Common myeloid progenitor, CD34-positive (primary cell): ENCODE data around the gene ARHGEF4.

Experiments used
- CTCF ChIA-PET: fragments of 350-600 bp; sonication (Branson Sonifier 250); formaldehyde crosslinking; loops from one replicate; lab custom pipeline; 2021; ENCODE audit warnings: antibody characterized with exemption; lab: Charles Lee
- POLR2A ChIA-PET: fragments of 350-600 bp; sonication (Branson Sonifier 250); formaldehyde crosslinking; loops from one replicate; lab custom pipeline; 2021; ENCODE audit warnings: antibody characterized with exemption; lab: Charles Lee
- DNase-seq, 3 donors: peaks; one replicate each; pipeline versions ENCODE4 v3.0.0 to v3.0.0-alpha.2; 2013
- H3K27ac ChIP-seq, 2 experiments: 1 replicate in 1 of 2; 2 replicates in 1 of 2; pipeline ENCODE4 v1.7.0; 2013; ENCODE audit warnings: inconsistent platforms in 2 of 2, low read length in 2 of 2, mild to moderate bottlenecking in 2 of 2, low read depth in 1 of 2, moderate library complexity in 1 of 2; ENCODE audit not compliant: severe bottlenecking in 2 of 2, insufficient read depth in 1 of 2, poor library complexity in 1 of 2
- H3K27me3 ChIP-seq, 5 experiments: replicated peaks in 2 of 5; 1 replicate in 3 of 5; 2 replicates in 2 of 5; pipeline versions ENCODE4 v1.6.1 to v1.7.0; 2013; ENCODE audit warnings: low read length in 4 of 5, mild to moderate bottlenecking in 2 of 5, moderate library complexity in 2 of 5, inconsistent platforms in 1 of 5; ENCODE audit not compliant: insufficient read depth in 5 of 5, control insufficient read depth in 4 of 5
- H3K36me3 ChIP-seq, 4 experiments: 1 replicate in 2 of 4; 2 replicates in 2 of 4; pipeline versions ENCODE4 v1.6.1 to v1.7.0; 2013; ENCODE audit warnings: low read length in 3 of 4, control low read depth in 1 of 4, mild to moderate bottlenecking in 1 of 4; ENCODE audit not compliant: control insufficient read depth in 4 of 4, insufficient read depth in 4 of 4
- H3K4me1 ChIP-seq, 4 experiments: 1 replicate in 3 of 4; 2 replicates in 1 of 4; pipeline versions ENCODE4 v1.6.1 to v1.7.1; 2013; ENCODE audit warnings: low read length in 3 of 4, mild to moderate bottlenecking in 3 of 4, control low read depth in 1 of 4, inconsistent platforms in 1 of 4, moderate library complexity in 1 of 4; ENCODE audit not compliant: control insufficient read depth in 4 of 4, insufficient read depth in 4 of 4; ENCODE audit errors: control extremely low read depth in 1 of 4
- H3K4me3 ChIP-seq, 7 experiments: 1 replicate in 4 of 7; 2 replicates in 3 of 7; pipeline versions ENCODE4 v1.5.1 to v1.7.0; 2013; ENCODE audit warnings: mild to moderate bottlenecking in 7 of 7, low read length in 6 of 7, moderate library complexity in 6 of 7, inconsistent platforms in 2 of 7, low read depth in 2 of 7, control low read depth in 1 of 7; ENCODE audit not compliant: insufficient read depth in 4 of 7, control insufficient read depth in 1 of 7; ENCODE audit errors: extremely low read depth in 1 of 7
- H3K9me3 ChIP-seq, 5 experiments: 1 replicate in 4 of 5; 2 replicates in 1 of 5; pipeline versions ENCODE4 v1.6.1 to v1.7.1; 2013; ENCODE audit warnings: low read length in 4 of 5, mild to moderate bottlenecking in 2 of 5, inconsistent platforms in 1 of 5, low read depth in 1 of 5, moderate library complexity in 1 of 5; ENCODE audit not compliant: control insufficient read depth in 4 of 5, insufficient read depth in 2 of 5; ENCODE audit errors: control extremely low read depth in 1 of 5
- WGBS: methylation state at CpG from one replicate; pipeline ENCODE4 v1.1.5; 2013; ENCODE audit not compliant: insufficient coverage; 5-methylcytosine and 5-hydroxymethylcytosine counted together

ARHGEF4 gene

DNA sequence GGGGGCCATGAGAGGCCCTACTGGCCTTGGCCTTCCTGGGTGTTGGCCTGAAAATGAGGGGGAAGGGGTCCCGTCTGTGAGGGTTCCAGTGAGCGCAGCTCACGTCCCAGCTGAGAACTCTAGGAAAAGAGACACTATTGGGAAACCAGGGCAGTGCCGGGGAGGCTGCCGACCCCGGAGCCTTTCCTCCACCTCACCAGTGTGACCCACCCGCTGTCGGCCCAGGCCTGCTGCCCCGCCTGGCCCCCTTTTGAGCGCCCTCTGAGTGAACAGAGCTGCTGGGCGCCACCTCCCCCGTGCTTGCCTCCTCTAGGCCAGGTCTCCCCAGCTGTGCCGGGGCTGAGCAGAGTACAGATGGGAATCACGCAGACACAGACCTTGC, 17.5 kb upstream of the ARHGEF4 start:
- POLR2A ChIA-PET: no interaction called here
- no peak for DNase-seq
- no peak overlapping the region for H3K4me3 ChIP-seq
- WGBS: 92% methylated on average over 11 of the region's 14 CpGs
- no peaks in the 10 kb centered on the region for H3K36me3 ChIP-seq
- H3K9me3 ChIP-seq: no peaks in the 10 kb centered on the region
- CTCF ChIA-PET: interaction anchor here (1.4 to 1.7 kb wide), 2 partner anchors 8 to 16 kb away, joined by 4 to 6 read pairs; no protein-coding TSS in a partner anchor
- H3K27ac ChIP-seq: no peak overlapping the region
- H3K4me1 ChIP-seq: peaks cover 0 to 1% (median 0%) of the 10 kb centered on the region in 4 experiments
- H3K27me3 ChIP-seq: peaks cover 0 to 50% (median 5%) of the 10 kb centered on the region in 5 experiments

DNA sequence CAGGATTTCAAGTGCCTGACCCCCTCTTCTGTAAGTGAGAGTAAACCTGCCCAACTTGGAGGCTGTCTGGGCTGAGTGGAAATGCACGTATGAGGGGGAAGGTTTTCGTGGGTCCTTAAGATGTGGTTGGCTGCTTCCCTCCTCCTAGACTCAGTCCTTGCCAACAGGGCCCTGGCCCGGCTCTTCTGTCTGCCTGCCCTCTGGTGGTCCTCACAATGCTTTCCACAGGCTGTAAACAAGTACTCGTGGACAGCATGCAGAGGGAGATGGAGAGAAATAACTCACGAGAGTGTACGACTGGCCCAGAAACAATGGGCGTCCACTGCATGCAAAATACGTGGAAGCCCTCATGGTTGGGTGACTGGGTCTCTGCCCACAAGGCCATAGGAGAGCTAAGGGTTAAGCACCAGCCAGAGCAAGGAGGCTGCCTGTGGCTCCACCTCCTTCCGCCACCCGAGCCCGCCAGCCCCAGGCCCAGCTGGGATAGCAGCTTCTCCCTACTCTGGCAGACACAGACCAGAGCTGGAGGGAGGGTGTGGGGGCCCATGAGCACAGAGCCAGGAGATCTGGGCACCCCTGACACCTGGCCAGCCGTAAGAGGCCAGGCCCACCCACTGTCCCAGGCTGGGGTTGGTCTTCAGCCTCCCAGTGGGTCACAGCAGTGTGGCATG, 17.0 kb upstream of the ARHGEF4 start:
- ChIA-PET CTCF (interaction anchor here (1.4 to 1.7 kb wide), 2 partner anchors 8 to 17 kb away, joined by 4 to 6 read pairs; no protein-coding TSS in a partner anchor), POLR2A (no interaction called here)

DNA sequence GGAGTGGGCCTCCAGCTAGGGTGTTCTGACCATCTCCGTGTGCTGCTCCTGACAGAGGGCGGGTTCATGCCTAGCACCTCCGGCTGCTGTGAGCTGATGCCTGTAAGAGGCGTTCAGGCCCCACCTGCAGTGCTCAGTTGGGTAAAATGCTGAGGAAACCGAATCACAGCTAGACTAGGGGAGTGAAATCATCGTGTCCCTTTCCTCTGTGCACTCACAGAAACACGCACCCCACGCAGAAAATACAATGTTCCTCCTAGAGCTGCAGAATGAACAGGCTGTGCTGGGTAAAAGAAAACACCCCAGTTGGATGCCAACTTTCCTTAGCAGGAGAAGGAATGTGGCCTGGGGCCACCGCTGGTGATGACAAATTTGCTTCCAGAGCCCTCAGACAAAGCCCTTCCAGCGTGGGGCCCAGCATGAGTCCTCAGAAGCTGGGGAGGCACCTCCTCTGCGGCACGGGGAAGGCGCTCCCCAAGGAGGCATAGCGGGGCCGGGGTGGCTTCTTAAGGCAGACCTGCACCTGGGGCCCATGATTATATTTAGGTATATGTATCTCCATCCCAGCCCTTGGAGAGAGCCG, 16.3 kb upstream of the ARHGEF4 start:
- Histone ChIP-seq H3K4me1 (peaks cover 0 to 3% (median 0%) of the 10 kb centered on the region in 4 experiments), H3K36me3 (no peaks in the 10 kb centered on the region), H3K9me3 (no peaks in the 10 kb centered on the region), H3K27ac (no peak overlapping the region), H3K27me3 (peaks cover 0 to 40% (median 5%) of the 10 kb centered on the region in 5 experiments), H3K4me3 (no peak overlapping the region)
- ChIA-PET CTCF (interaction anchor here (1.4 to 1.7 kb wide), 3 partner anchors 9 to 23 kb away, joined by 4 to 6 read pairs (median 4); no protein-coding TSS in a partner anchor), POLR2A (no interaction called here)
- WGBS: 76% methylated on average over 12 of the region's 16 CpGs
- no peak for DNase-seq

More for the DNA sequence above, 17.0 kb upstream of the ARHGEF4 start:
- Histone ChIP-seq H3K4me3 (no peak overlapping the region), H3K9me3 (no peaks in the 10 kb centered on the region), H3K27ac (no peak overlapping the region), H3K4me1 (peaks cover 0 to 3% (median 0%) of the 10 kb centered on the region in 4 experiments), H3K36me3 (no peaks in the 10 kb centered on the region), H3K27me3 (peaks cover 0 to 47% (median 5%) of the 10 kb centered on the region in 5 experiments)
- DNase-seq: peak in 2 of 3 donors; percentile 13 to 20
- WGBS: 70% methylated on average over 9 of the region's 12 CpGs

DNA sequence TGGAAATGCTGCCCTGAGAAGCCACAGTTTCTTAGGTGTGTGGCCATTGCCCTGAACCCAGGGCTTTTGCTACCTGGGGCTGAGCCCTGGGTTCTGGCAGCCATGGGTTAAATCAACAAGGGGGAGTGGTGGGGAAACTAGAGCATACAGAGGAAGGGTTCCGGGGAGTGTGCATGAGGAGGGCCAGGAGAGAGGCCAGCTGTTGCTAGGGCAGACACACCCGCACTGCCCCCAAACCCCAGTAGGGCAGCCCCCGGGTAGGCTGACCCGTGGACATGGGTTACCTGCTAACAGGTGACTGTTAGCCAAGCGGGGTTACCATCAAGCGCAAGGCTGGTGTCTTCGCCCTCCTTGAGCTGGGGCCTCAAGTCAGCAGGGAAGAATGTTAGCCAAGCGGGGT, 14.8 kb upstream of the ARHGEF4 start:
- no peaks in the 10 kb centered on the region for H3K36me3 ChIP-seq
- DNase-seq: no peak
- peaks cover 0 to 3% (median 0%) of the 10 kb centered on the region in 4 experiments for H3K4me1 ChIP-seq
- CTCF ChIA-PET: interaction anchor here (1.6 kb wide), 1 partner anchor 24 kb away, joined by 4 read pairs; no protein-coding TSS in a partner anchor
- H3K9me3 ChIP-seq: no peaks in the 10 kb centered on the region
- POLR2A ChIA-PET: no interaction called here
- H3K27me3 ChIP-seq: peaks cover 0 to 47% (median 5%) of the 10 kb centered on the region in 5 experiments
- H3K4me3 ChIP-seq: no peak overlapping the region
- H3K27ac ChIP-seq: no peak overlapping the region
- WGBS: 98% methylated on average over 6 of the region's 8 CpGs

DNA sequence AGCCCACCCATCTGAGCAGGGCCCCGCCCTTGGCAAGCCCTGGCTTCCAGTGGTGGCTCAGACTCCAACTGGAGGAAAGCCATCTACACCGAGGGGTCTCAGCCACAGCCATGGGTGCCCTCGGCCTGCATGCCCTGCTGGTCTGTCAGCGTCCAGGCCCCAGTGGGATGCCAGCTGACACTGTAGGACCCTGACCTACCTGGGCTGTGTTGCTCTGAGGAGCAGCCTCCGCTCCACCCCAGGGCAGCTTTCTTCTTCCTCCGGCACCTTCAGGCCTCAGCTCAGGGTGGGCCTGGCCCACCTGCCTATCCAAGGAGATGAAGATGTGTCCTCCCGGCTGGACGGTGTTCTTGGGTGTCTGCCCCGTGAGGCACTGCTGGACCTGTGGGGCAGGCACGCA, 13.9 kb upstream of the ARHGEF4 start:
- POLR2A ChIA-PET: no interaction called here

DNA sequence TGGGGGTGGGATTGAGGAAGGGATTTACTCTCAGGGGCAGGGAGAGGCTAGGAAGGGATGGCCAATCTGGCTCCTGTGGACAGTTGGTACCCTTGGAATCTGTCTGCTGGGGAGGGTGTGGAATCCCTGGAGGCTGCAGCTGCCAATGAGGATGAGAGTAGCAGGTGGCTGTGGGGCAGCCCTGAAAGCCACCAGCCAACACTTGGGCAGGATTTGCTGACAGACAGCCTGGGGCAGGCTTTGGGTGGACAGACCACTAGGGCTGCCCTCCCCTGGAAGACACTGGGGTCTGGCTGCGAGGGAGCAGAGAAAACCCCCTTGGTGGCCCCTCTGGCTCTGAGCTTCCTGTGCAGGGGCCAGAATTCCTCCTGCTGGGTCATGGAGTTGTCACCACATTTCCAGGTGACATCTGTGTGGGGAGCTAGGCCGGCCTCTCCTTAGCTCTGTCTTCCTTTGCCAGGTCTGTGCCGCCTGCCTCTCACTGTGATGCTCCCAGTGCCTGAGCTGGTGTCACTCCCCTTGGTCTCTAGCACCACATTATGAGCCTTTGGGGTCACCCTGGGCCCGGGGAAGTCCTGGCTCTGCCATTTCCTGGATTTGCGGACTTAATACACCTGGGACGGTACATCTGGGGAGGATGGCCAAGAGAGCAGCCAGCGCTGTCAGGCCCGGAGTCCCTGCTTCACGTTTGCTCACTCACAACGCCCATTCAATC, 13.4 kb upstream of the ARHGEF4 start:
- Histone ChIP-seq H3K36me3 (no peaks in the 10 kb centered on the region), H3K27me3 (peaks cover 0 to 48% (median 5%) of the 10 kb centered on the region in 5 experiments), H3K9me3 (no peaks in the 10 kb centered on the region), H3K4me1 (peaks cover 0 to 3% (median 0%) of the 10 kb centered on the region in 4 experiments), H3K27ac (no peak overlapping the region), H3K4me3 (no peak overlapping the region)
- POLR2A ChIA-PET: no interaction called here
- CTCF ChIA-PET: interaction anchor here (1.7 kb wide), 1 partner anchor 25 kb away, joined by 4 read pairs; no protein-coding TSS in a partner anchor
- no peak for DNase-seq
- WGBS: 91% methylated on average over 8 of the region's 10 CpGs

More for the DNA sequence above, 13.9 kb upstream of the ARHGEF4 start:
- Histone ChIP-seq H3K36me3 (no peaks in the 10 kb centered on the region), H3K4me3 (no peak overlapping the region), H3K9me3 (no peaks in the 10 kb centered on the region), H3K27ac (no peak overlapping the region), H3K27me3 (peaks cover 0 to 48% (median 5%) of the 10 kb centered on the region in 5 experiments), H3K4me1 (peaks cover 0 to 3% (median 0%) of the 10 kb centered on the region in 4 experiments)
- CTCF ChIA-PET: interaction anchor here (1.7 kb wide), 1 partner anchor 24 kb away, joined by 4 read pairs; no protein-coding TSS in a partner anchor
- 98% methylated on average over 9 of the region's 10 CpGs for WGBS
- no peak for DNase-seq
